HepG2 (cell line): ENCODE measurements around the gene STRIP1. TPM values are rescaled to one million over a fixed set of nuclear protein-coding genes. Genes with fewer than 3 reads are reported as not detected.

ENCODE experiments used
- ATAC-seq: fragments of 200-7000 bp; cut with Tn5 transposase; 3 replicates; pipeline ENCODE4 v1.9.1; 2020; ENCODE audit warnings: mild to moderate bottlenecking, moderate library complexity
- BruUV-seq: library from RNA; stranded (reverse); fragments of 400-500 nt; replicated peaks from 2 replicates; lab custom pipeline; 2021; lab: Mats Ljungman, UMichigan
- CTCF ChIA-PET: fragments of 300-600 bp; formaldehyde crosslinking; extraction: SDS; loops from one replicate; lab custom pipeline; 2021; ENCODE audit warnings: low total read pairs, inconsistent platforms, low intra/inter-chr PET ratio; lab: Yijun Ruan, JAX
- POLR2A ChIA-PET: fragments of 350-600 bp; sonication (Branson Sonifier 250); formaldehyde crosslinking; loops from one replicate; lab custom pipeline; 2020; ENCODE audit warnings: antibody characterized with exemption, inconsistent platforms; lab: Yijun Ruan, JAX
- DNase-seq: peaks from one replicate; pipeline ENCODE4 v3.0.0-alpha.2; 2015; ENCODE audit warnings: low spot score
- FAIRE-seq: peaks from 3 replicates; lab custom pipeline; 2011; peaks lifted over from hg19 to GRCh38; lab: Jason Lieb, UNC
- H2AFZ ChIP-seq: one replicate; pipeline ENCODE4 v1.6.1; 2011; ENCODE audit warnings: low read length, inconsistent platforms
- H3K27ac ChIP-seq: fragments of 300-600 bp; 3 replicates; pipeline ENCODE4 v1.8.0; 2011; ENCODE audit warnings: mixed run types, mild to moderate bottlenecking, mixed read lengths, low read length, inconsistent platforms; ENCODE audit not compliant: insufficient read depth; ENCODE audit errors: extremely low read length
- H3K27me3 ChIP-seq, 2 experiments: fragments of 200-600 bp in 1 of 2; 2 replicates in 1 of 2; 3 replicates in 1 of 2; pipeline versions ENCODE4 v1.6.0 to v1.8.0; 2011; ENCODE audit warnings: low read length in 2 of 2, mild to moderate bottlenecking in 2 of 2, moderate library complexity in 2 of 2, inconsistent platforms in 1 of 2; ENCODE audit not compliant: insufficient read depth in 2 of 2, control insufficient read depth in 1 of 2
- H3K36me3 ChIP-seq, 2 experiments: fragments of 200-600 bp in 1 of 2; replicated peaks in 1 of 2; 2 replicates in 1 of 2; 3 replicates in 1 of 2; pipeline versions ENCODE4 v1.5.1 to v1.8.0; 2011; ENCODE audit warnings: low read length in 2 of 2, inconsistent platforms in 1 of 2; ENCODE audit not compliant: insufficient read depth in 2 of 2, control insufficient read depth in 1 of 2
- H3K4me1 ChIP-seq: 2 replicates; pipeline ENCODE4 v1.5.1; 2012; ENCODE audit warnings: low read length, inconsistent platforms; ENCODE audit not compliant: insufficient read depth
- H3K4me2 ChIP-seq: 2 replicates; pipeline ENCODE4 v1.6.0; 2011; ENCODE audit warnings: low read depth, low read length, inconsistent platforms
- H3K4me3 ChIP-seq, 3 experiments: fragments of 200-600 bp in 1 of 3; sonication (generic), shearing (Covaris generic) in 1 of 3; replicated peaks in 1 of 3; 2 replicates each; pipeline ENCODE4 v1.5.1; 2011 to 2016; ENCODE audit warnings: low read length in 3 of 3, inconsistent platforms in 2 of 3, low read depth in 2 of 3, mild to moderate bottlenecking in 2 of 3, control low read depth in 1 of 3, mixed read lengths in 1 of 3; ENCODE audit not compliant: insufficient read depth in 1 of 3
- H3K79me2 ChIP-seq: one replicate; pipeline ENCODE4 v1.6.1; 2011; ENCODE audit warnings: low read length, inconsistent platforms; ENCODE audit not compliant: insufficient read depth
- H3K9ac ChIP-seq: 2 replicates; pipeline ENCODE4 v1.6.0; 2011; ENCODE audit warnings: mild to moderate bottlenecking, low read depth, low read length, inconsistent platforms; ENCODE audit not compliant: insufficient read depth
- H3K9me3 ChIP-seq: 2 replicates; pipeline ENCODE4 v1.5.1; 2012; ENCODE audit warnings: mild to moderate bottlenecking, low read length
- H4K20me1 ChIP-seq: 2 replicates; pipeline ENCODE4 v1.6.0; 2011; ENCODE audit warnings: inconsistent platforms, mild to moderate bottlenecking, low read length, moderate library complexity; ENCODE audit not compliant: insufficient read depth
- BRCA1 ChIP-seq: sonication (generic); formaldehyde crosslinking; IDR thresholded peaks from 2 replicates; pipeline ENCODE4 v1.4.0; 2020; ENCODE audit warnings: missing genetic modification reagents
- DNMT1 ChIP-seq: sonication (generic); formaldehyde crosslinking; IDR thresholded peaks from 2 replicates; pipeline ENCODE4 v1.5.1; 2020; ENCODE audit warnings: mild to moderate bottlenecking, missing genetic modification reagents
- FOXJ3 ChIP-seq: sonication (generic); formaldehyde crosslinking; IDR thresholded peaks from 2 replicates; pipeline ENCODE4 v1.4.0; 2020; ENCODE audit warnings: missing genetic modification reagents, mild to moderate bottlenecking, borderline replicate concordance
- FOXO1 ChIP-seq: sonication (generic); formaldehyde crosslinking; IDR thresholded peaks from 2 replicates; pipeline ENCODE4 v1.4.0; 2020; ENCODE audit warnings: missing genetic modification reagents
- MTF2 ChIP-seq: sonication (generic); formaldehyde crosslinking; IDR thresholded peaks from 2 replicates; pipeline ENCODE4 v1.5.0; 2020; ENCODE audit warnings: missing genetic modification reagents, borderline replicate concordance
- MYNN ChIP-seq: sonication (generic); formaldehyde crosslinking; IDR thresholded peaks from 2 replicates; pipeline ENCODE4 v1.4.0; 2020; ENCODE audit warnings: mild to moderate bottlenecking, low read depth, missing genetic modification reagents
- RERE ChIP-seq: IDR thresholded peaks from 2 replicates; pipeline ENCODE4 v1.6.1; 2016; ENCODE audit warnings: low read depth, missing genetic modification reagents, missing compliant biosample characterization
- ZNF33A ChIP-seq: sonication (generic); formaldehyde crosslinking; IDR thresholded peaks from 2 replicates; pipeline ENCODE4 v1.5.1; 2020; ENCODE audit warnings: missing genetic modification reagents, mild to moderate bottlenecking, moderate library complexity, borderline replicate concordance
- ZNF414 ChIP-seq: sonication (generic); formaldehyde crosslinking; IDR thresholded peaks from 2 replicates; pipeline ENCODE4 v1.5.0; 2020; ENCODE audit warnings: missing genetic modification reagents
- ZNF512B ChIP-seq: sonication (generic); formaldehyde crosslinking; IDR thresholded peaks from 2 replicates; pipeline ENCODE4 v1.5.1; 2020; ENCODE audit warnings: missing genetic modification reagents, mild to moderate bottlenecking, borderline replicate concordance
- ZNF761 ChIP-seq: sonication (generic); formaldehyde crosslinking; conservative IDR thresholded peaks from 2 replicates; pipeline ENCODE4 v1.4.0; 2020; ENCODE audit warnings: mild to moderate bottlenecking, missing genetic modification reagents
- ZNF781 ChIP-seq: sonication (generic); formaldehyde crosslinking; IDR thresholded peaks from 2 replicates; pipeline ENCODE4 v1.5.1; 2020; ENCODE audit warnings: borderline replicate concordance, mild to moderate bottlenecking, missing genetic modification reagents; ENCODE audit errors: not compliant biosample characterization
- ZNF816 ChIP-seq: sonication (generic); formaldehyde crosslinking; IDR thresholded peaks from 2 replicates; pipeline ENCODE4 v1.8.0; 2022; ENCODE audit warnings: missing genetic modification reagents, mild to moderate bottlenecking, borderline replicate concordance
- WGBS: methylation state at CpG from one replicate; pipeline ENCODE4 v1.1.6; 2017; ENCODE audit warnings: low lambda C conversion rate; 5-methylcytosine and 5-hydroxymethylcytosine counted together
- in situ Hi-C: cut with HindIII; loops from 2 replicates; pipeline ENCODE4 v1.10.0; 2017; ENCODE audit warnings: low pct_unique_long_range_greater_than_20kb; ENCODE audit not compliant: extremely low pct_ligation_motif_present
- intact Hi-C: fragments of 100-400 bp; cut with micrococcal nuclease; formaldehyde crosslinking; loops from one replicate; pipeline ENCODE4 v1.10.0; 2022; ENCODE audit not compliant: unreplicated experiment
- polyA plus RNA-seq, 8 experiments: library from polyadenylated mRNA; depleted of rRNA in 3 of 8; stranded (reverse) in 7 of 8; unstranded in 1 of 8; fragments of >200 nt; fragmentation: Illumina TruSeq in 4 of 8; extraction: Trizol in 4 of 8; gene quantifications; 2 replicates each; pipeline versions ENCODE4 v1.2.1 to v1.2.3, GENCODE V29; 2011 to 2016; ENCODE audit warnings: low read depth in 4 of 8, missing spikeins in 1 of 8, mixed read lengths in 1 of 8; ENCODE audit not compliant: insufficient read depth in 1 of 8
- total RNA-seq, 5 experiments: library from RNA; depleted of rRNA; stranded (reverse); fragments of >200 nt; fragmentation: Illumina TruSeq; extraction: Trizol; gene quantifications; 2 replicates each; pipeline ENCODE4 v1.2.3, GENCODE V29; 2016; ENCODE audit warnings: low read depth in 1 of 5
- TF ChIP-seq, protein P1 (sequence below): sonication (generic); formaldehyde crosslinking; IDR thresholded peaks from 2 replicates; pipeline ENCODE4 v1.5.0; 2020; ENCODE audit warnings: missing genetic modification reagents, mild to moderate bottlenecking, borderline replicate concordance

STRIP1 gene
- total and polyA plus RNA-seq, 2 of the 13 experiments (the other 11 are each of a cell fraction or from before 2014, with no cell fraction given), result 20.9 to 27.9 TPM

DNA sequence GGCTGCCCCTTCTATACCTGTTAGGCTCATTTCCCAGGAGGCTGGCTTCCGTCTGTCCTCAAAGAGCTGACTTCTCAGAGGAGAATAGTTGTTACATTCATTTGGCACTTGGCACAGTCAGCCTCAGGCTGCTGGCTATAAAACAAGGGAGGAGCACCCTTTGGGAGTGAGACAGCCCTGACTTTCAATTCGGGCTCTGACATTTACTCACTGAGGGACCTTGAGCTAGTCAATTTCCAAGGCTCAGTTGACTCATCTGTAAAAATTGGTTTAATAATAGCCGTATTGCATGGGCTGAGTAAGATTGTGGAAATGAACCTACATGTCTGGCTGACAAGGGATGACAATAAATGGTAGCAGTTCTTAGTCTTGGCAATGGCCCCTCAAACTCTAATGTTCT, 22.4 kb downstream of the STRIP1 start:
- no TSS peak for BruUV-seq
- ChIA-PET POLR2A (no interaction called here), CTCF (no interaction called here)
- in situ Hi-C loops, result no loop called here
- Histone ChIP-seq H3K9me3 (no peaks in the 10 kb centered on the region), H2AFZ (no peak overlapping the region), H3K9ac (no peak overlapping the region), H3K36me3 (peaks cover 23 to 54% of the 10 kb centered on the region in 2 experiments), H4K20me1 (0 out of 2 replicates have a peak, but pooled peaks cover 3% of the 10 kb centered on the region), H3K27me3 (no peaks in the 10 kb centered on the region), H3K4me2 (no peak overlapping the region), H3K27ac (no peak overlapping the region), H3K4me1 (peaks cover 17% of the 10 kb centered on the region), H3K4me3 (no peak overlapping the region), H3K79me2 (no peaks in the 10 kb centered on the region)
- ATAC-seq, result no peak
- no peak for FAIRE-seq
- TF ChIP-seq MYNN (CRISPR knock-in tag) (no peak), MTF2 (CRISPR knock-in tag) (no peak), ZNF781 (no peak), ZNF816 (no peak), ZNF761 (CRISPR knock-in tag) (no peak), DNMT1 (CRISPR knock-in tag) (no peak), ZNF512B (CRISPR knock-in tag) (no peak), BRCA1 (CRISPR knock-in tag) (no peak), ZNF414 (CRISPR knock-in tag) (no peak), FOXJ3 (CRISPR knock-in tag) (no peak), RERE (CRISPR knock-in tag) (no peak), FOXO1 (no peak), ZNF33A (CRISPR knock-in tag) (no peak)
- TF ChIP-seq, protein P1, sequence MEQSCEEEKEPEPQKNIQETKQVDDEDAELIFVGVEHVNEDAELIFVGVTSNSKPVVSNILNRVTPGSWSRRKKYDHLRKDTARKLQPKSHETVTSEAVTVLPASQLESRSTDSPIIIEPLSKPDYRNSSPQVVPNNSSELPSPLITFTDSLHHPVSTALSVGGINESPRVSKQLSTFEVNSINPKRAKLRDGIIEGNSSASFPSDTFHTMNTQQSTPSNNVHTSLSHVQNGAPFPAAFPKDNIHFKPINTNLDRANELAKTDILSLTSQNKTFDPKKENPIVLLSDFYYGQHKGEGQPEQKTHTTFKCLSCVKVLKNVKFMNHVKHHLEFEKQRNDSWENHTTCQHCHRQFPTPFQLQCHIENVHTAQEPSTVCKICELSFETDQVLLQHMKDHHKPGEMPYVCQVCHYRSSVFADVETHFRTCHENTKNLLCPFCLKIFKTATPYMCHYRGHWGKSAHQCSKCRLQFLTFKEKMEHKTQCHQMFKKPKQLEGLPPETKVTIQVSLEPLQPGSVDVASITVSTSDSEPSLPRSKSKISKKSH (CRISPR knock-in tag), result no peak
- WGBS, result 97% methylated on average over 3 of the region's 3 CpGs
- no peak for DNase-seq
- intact Hi-C loops, result no loop called here
